Esophagus muscularis mucosa (tissue), 3 donors: ENCODE data around the gene RPL10A.

Source experiments
- CTCF ChIP-seq, 3 experiments: fragments of 200-600 bp in 2 of 3; fragments of 450-650 bp in 1 of 3; sonication (generic) in 2 of 3; IDR thresholded peaks; one replicate each; pipeline ENCODE4 v1.5.1; 2017 to 2019; ENCODE audit warnings: antibody characterized with exemption in 3 of 3, mild to moderate bottlenecking in 2 of 3, moderate library complexity in 1 of 3
- EP300 ChIP-seq: sonication (generic); formaldehyde crosslinking; IDR thresholded peaks from one replicate; pipeline ENCODE4 v1.6.1; 2017; ENCODE audit warnings: antibody characterized with exemption

- TF ChIP-seq CTCF (IDR thresholded peaks at IDR 0.05): no peak
- TF ChIP-seq EP300: no peak
These were observed 42.9 kb upstream of the RPL10A start for GRCh38 chr6:35425284-35425683.
